ENCODE data around the gene XIRP1. TPM values are rescaled to one million over a fixed set of nuclear protein-coding genes. Genes with fewer than 3 reads are reported as not detected.

The XIRP1 gene
- total and polyA plus RNA-seq, 4 donors = 0.01 TPM; not detected in 3

- no peak for DNase-seq (ENCODE audit: low spot score)
- Histone ChIP-seq H3K9ac (ENCODE audit: low read depth in 1 of 2, low read length in 2 of 2) (no peak overlapping the region), H3K4me1 (ENCODE audit: control insufficient read depth in 4 of 4, insufficient read depth in 4 of 4, low read length in 3 of 4) (peaks cover 0 to 4% (median 1%) of the 10 kb centered on the region in 4 donors), H3K9me3 (ENCODE audit: control insufficient read depth in 4 of 4, low read length in 3 of 4) (no peaks in the 10 kb centered on the region), H3K27ac (ENCODE audit: low read depth in 1 of 2, low read length in 2 of 2) (no peak overlapping the region), H3K4me3 (ENCODE audit: low read depth in 1 of 3, low read length in 3 of 3) (no peak overlapping the region), H3K36me3 (ENCODE audit: control insufficient read depth in 4 of 4, insufficient read depth in 3 of 4, low read depth in 1 of 4, low read length in 3 of 4) (no peaks in the 10 kb centered on the region), H3K27me3 (ENCODE audit: control insufficient read depth in 4 of 4, insufficient read depth in 4 of 4, low read length in 3 of 4) (no peaks in the 10 kb centered on the region)
- 81% methylated on average over 35 of the region's 35 CpGs for WGBS
- TF ChIP-seq ATF3 (IDR thresholded peaks at IDR 0.05) (no peak), YY1 (IDR thresholded peaks at IDR 0.05) (no peak), REST (IDR thresholded peaks at IDR 0.05) (no peak), RAD21 (IDR thresholded peaks at IDR 0.05) (no peak), HNF4A (conservative IDR thresholded peaks at IDR 0.05) (no peak), ZBTB33 (IDR thresholded peaks at IDR 0.05) (no peak)
Measured at GRCh38 chr3:39188271-39189149, 3.9 kb downstream of the XIRP1 start.

GRCh38 chr3:39187372-39188155 is 4.8 kb downstream of the XIRP1 start:
- DNase-seq (ENCODE audit: low spot score) = no peak
- no peaks in the 10 kb centered on the region for H3K36me3 ChIP-seq (ENCODE audit: control insufficient read depth in 4 of 4, insufficient read depth in 3 of 4, low read depth in 1 of 4, low read length in 3 of 4)
- H3K4me3 ChIP-seq (ENCODE audit: low read depth in 1 of 3, low read length in 3 of 3) = no peak overlapping the region
- H3K9ac ChIP-seq (ENCODE audit: low read depth in 1 of 2, low read length in 2 of 2) = no peak overlapping the region
- H3K9me3 ChIP-seq (ENCODE audit: control insufficient read depth in 4 of 4, low read length in 3 of 4) = no peaks in the 10 kb centered on the region
- no peak for TF ChIP-seq YY1 (IDR thresholded peaks at IDR 0.05)
- no peak for TF ChIP-seq HNF4A (conservative IDR thresholded peaks at IDR 0.05)
- no peak for TF ChIP-seq GABPA (IDR thresholded peaks at IDR 0.05 in 1 of 2, conservative IDR thresholded peaks at IDR 0.05 in 1 of 2)
- TF ChIP-seq REST (IDR thresholded peaks at IDR 0.05) = no peak
- no peak for TF ChIP-seq RAD21 (IDR thresholded peaks at IDR 0.05)
- TF ChIP-seq ATF3 (IDR thresholded peaks at IDR 0.05) = no peak
- no peak for TF ChIP-seq JUND (IDR thresholded peaks at IDR 0.05)
- TF ChIP-seq FOXA1 (IDR thresholded peaks at IDR 0.05) = no peak
- TF ChIP-seq CTCF (IDR thresholded peaks at IDR 0.05; ENCODE audit: low read depth, low read length, missing input control) = no peak
- no peak for TF ChIP-seq RXRA (IDR thresholded peaks at IDR 0.05)
- WGBS = 91% methylated on average over 23 of the region's 23 CpGs
- no peak overlapping the region for H3K27ac ChIP-seq (ENCODE audit: low read depth in 1 of 2, low read length in 2 of 2)
- H3K4me1 ChIP-seq (ENCODE audit: control insufficient read depth in 4 of 4, insufficient read depth in 4 of 4, low read length in 3 of 4) = peaks cover 0 to 4% (median 1%) of the 10 kb centered on the region in 4 donors
- H3K27me3 ChIP-seq (ENCODE audit: control insufficient read depth in 4 of 4, insufficient read depth in 4 of 4, low read length in 3 of 4) = no peaks in the 10 kb centered on the region
